ENCODE data around the gene RELL2. TPM values are rescaled to one million over a fixed set of nuclear protein-coding genes. Genes with fewer than 3 reads are reported as not detected.

The RELL2 gene
- total RNA-seq, 1 experiment from 2014 or later = 12.6 TPM

- TF ChIP-seq CTCF (IDR thresholded peaks at IDR 0.05; ENCODE audit: unreplicated experiment) = no peak
- DNase-seq = no peak
- Mint-ChIP-seq H3K27ac (ENCODE audit: unreplicated experiment) (no peak overlapping the region), H3K36me3 (ENCODE audit: insufficient read depth, unreplicated experiment) (peaks cover 1% of the 10 kb centered on the region), H3K9me3 (ENCODE audit: low read depth, unreplicated experiment) (no peaks in the 10 kb centered on the region), H3K4me3 (ENCODE audit: low read depth, unreplicated experiment) (no peak overlapping the region), H3K27me3 (ENCODE audit: unreplicated experiment) (peaks cover 42% of the 10 kb centered on the region), H3K4me1 (ENCODE audit: low read depth, unreplicated experiment) (peaks cover 3% of the 10 kb centered on the region)
- no TSS peak for BruUV-seq (replicated peaks)
- intact Hi-C loops (cut with micrococcal nuclease; ENCODE audit: unreplicated experiment) = no loop called here
- CTCF ChIA-PET = interaction anchor here (1.1 kb wide), 1 partner anchor 274 kb away, joined by 4 read pairs; no protein-coding TSS in a partner anchor
Observed at GRCh38 chr5:141686648-141687416, 50.0 kb downstream of the RELL2 start.

Other genes starting within 250 kb of the RELL2 start
- gene PCDHGB4, start 249.3 kb upstream of the RELL2 start, total RNA-seq (2022) = 7.0 and 8.2 TPM in 2 replicates
- gene PCDHGA8, start 244.4 kb upstream of the RELL2 start, total RNA-seq (2022) = 0.95 and 1.1 TPM in 2 replicates
- gene PCDHGB5, start 239.1 kb upstream of the RELL2 start, total RNA-seq (2022) = 9.1 and 12.4 TPM in 2 replicates
- gene PCDHGA9, start 234.2 kb upstream of the RELL2 start, total RNA-seq (2022) = 16.0 and 18.1 TPM in 2 replicates
- gene PCDHGB6, start 229.0 kb upstream of the RELL2 start, total RNA-seq (2022) = 9.6 and 13.4 TPM in 2 replicates
- gene PCDHGA10, start 224.0 kb upstream of the RELL2 start, total RNA-seq (2022) = 2.6 and 3.7 TPM in 2 replicates
- 9.8 and 13.6 TPM in 2 replicates for gene PCDHGB7, start 219.3 kb upstream of the RELL2 start, total RNA-seq (2022)
- gene PCDHGA11, start 215.9 kb upstream of the RELL2 start, total RNA-seq (2022) = 2.3 and 2.8 TPM in 2 replicates
- 2.1 and 2.9 TPM in 2 replicates for gene PCDHGA12, start 206.5 kb upstream of the RELL2 start, total RNA-seq (2022)
- 49.4 and 73.0 TPM in 2 replicates for gene PCDHGC3, start 161.0 kb upstream of the RELL2 start, total RNA-seq (2022)
- 1.2 and 2.2 TPM in 2 replicates for gene PCDHGC4, start 152.0 kb upstream of the RELL2 start, total RNA-seq (2022)
- 1.5 and 2.1 TPM in 2 replicates for gene PCDHGC5, start 147.9 kb upstream of the RELL2 start, total RNA-seq (2022)
- gene DIAPH1, start 18.0 kb upstream of the RELL2 start, total RNA-seq (2022) = 176 and 219 TPM in 2 replicates
- gene HDAC3, start 148 bp upstream of the RELL2 start, total RNA-seq (2022) = 96.3 and 102 TPM in 2 replicates
- gene FCHSD1, start 14.4 kb downstream of the RELL2 start, total RNA-seq (2022) = 41.4 and 41.8 TPM in 2 replicates
- gene ARAP3, start 45.2 kb downstream of the RELL2 start, total RNA-seq (2022) = 17.5 and 22.8 TPM in 2 replicates
- 146 and 167 TPM in 2 replicates for gene PCDH1, start 241.4 kb downstream of the RELL2 start, total RNA-seq (2022)